ENCODE results near the gene ZNF570.

Gene ZNF570

DNA sequence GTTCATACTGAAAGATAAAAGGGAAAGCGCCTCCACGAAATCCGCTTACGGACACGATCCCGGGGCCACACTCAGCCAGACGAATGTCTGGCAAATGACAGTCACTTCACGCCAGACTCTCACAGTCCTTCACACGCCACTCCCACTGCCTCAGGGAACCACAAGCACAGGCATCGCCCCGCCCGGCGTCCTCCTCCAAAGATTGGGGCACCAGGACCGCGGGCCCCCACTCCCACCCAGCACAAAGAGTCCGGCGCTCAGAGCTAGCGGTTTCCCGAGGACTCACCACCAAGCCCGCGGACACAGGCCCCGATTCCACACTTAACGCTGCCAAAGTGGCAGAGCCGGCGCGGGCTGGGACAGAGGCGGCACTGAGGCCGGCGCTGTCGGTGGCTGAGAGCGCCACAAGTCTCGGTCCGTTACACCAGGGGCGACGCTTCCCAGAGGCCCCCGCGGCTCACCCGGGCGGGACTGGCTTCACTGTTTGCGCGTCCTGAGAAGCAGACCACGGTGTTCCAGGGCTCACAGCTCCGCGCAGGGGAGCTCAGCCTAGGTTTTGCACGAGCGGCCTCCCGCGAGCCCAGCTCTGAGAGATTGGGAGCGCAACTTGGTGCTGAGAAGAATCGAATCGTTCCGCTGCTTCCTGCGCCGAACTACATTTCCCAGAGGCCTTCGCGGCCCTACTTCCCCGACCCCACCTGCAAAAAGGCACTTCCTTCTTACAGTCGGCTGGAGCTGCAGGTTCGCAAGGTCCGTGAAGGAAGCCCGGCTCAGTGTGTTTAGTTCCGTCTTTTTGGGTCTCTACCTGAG, 2.2 kb upstream of the ZNF570 start, which contains the start of gene ZNF569:
TSS of gene ZNF569 (minus strand) at position 647 of the 810 bp plus-strand sequence. CDS start 22,523 bp downstream, outside the sequence.
- no peaks in the 10 kb centered on the region for H3K9me2 ChIP-seq (replicated peaks; ENCODE audit: insufficient read depth, low read length)
- TF ChIP-seq EZH2phosphoT487 (conservative IDR thresholded peaks at IDR 0.05; ENCODE audit: low read length) = no peak
- TF ChIP-seq, protein P1, sequence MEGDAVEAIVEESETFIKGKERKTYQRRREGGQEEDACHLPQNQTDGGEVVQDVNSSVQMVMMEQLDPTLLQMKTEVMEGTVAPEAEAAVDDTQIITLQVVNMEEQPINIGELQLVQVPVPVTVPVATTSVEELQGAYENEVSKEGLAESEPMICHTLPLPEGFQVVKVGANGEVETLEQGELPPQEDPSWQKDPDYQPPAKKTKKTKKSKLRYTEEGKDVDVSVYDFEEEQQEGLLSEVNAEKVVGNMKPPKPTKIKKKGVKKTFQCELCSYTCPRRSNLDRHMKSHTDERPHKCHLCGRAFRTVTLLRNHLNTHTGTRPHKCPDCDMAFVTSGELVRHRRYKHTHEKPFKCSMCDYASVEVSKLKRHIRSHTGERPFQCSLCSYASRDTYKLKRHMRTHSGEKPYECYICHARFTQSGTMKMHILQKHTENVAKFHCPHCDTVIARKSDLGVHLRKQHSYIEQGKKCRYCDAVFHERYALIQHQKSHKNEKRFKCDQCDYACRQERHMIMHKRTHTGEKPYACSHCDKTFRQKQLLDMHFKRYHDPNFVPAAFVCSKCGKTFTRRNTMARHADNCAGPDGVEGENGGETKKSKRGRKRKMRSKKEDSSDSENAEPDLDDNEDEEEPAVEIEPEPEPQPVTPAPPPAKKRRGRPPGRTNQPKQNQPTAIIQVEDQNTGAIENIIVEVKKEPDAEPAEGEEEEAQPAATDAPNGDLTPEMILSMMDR (IDR thresholded peaks at IDR 0.05; ENCODE audit: insufficient read depth, low read length, poor library complexity, severe bottlenecking) = no peak
- H3K9ac ChIP-seq (ENCODE audit: low read length) = peak within 1 kb of the TSS; percentile 76
- no peaks in the 10 kb centered on the region for H3K27me3 ChIP-seq (ENCODE audit: low read length)
- H3K4me3 ChIP-seq (ENCODE audit: insufficient read depth, low read length, poor library complexity, severe bottlenecking) = peak within 1 kb of the TSS; percentile 93
- H4K20me1 ChIP-seq (ENCODE audit: low read depth, low read length) = no peaks in the 10 kb centered on the region
- H3F3A ChIP-seq (ENCODE audit: insufficient read depth) = no peaks in the 10 kb centered on the region
- peaks cover 29% of the 10 kb centered on the region for H3K36me3 ChIP-seq (ENCODE audit: low read length)
- H3K9me3 ChIP-seq (ENCODE audit: insufficient read depth, low read length) = peaks cover 20% of the 10 kb centered on the region; the same call in 1 of the 2 replicates
- H2AFZ ChIP-seq (ENCODE audit: low read depth, low read length, severe bottlenecking) = peak within 1 kb of the TSS; percentile 93
- peak within 1 kb of the TSS; percentile 70 for H3K4me2 ChIP-seq (ENCODE audit: low read depth, low read length, poor library complexity, severe bottlenecking)
- H3K27ac ChIP-seq (ENCODE audit: low read depth, low read length) = peak within 1 kb of the TSS; percentile 86
- H3K79me2 ChIP-seq (ENCODE audit: insufficient read depth, low read length) = peaks cover 5% of the 10 kb centered on the region; the same call in 1 of the 2 replicates

DNA sequence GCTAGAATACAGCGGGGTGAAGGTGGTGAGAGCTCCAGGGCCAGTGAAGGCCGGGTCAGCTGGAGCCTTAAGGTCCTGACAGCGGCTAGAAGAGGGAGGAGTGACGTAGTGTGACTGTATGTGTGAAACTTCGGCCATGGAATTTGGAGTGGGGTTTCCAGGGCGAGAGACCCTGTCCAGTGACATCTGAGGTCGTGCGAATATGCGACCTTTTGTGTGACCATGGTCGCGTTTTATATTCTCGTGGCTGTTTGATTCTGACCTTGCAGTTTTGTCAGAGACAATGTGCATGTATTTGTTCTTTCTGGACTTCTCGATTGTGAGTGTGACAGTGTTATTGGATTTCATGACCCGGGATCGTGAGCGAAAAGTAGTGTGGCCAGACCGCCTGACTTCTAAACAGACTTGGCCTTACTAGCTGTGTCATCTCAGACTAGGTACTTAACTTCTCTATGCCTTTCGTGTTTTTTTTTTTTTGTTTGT, 1.5 kb upstream of the ZNF570 start:
- TF ChIP-seq EZH2phosphoT487 (conservative IDR thresholded peaks at IDR 0.05; ENCODE audit: low read length) = no peak
- TF ChIP-seq, protein P1 (IDR thresholded peaks at IDR 0.05; ENCODE audit: insufficient read depth, low read length, poor library complexity, severe bottlenecking) = no peak
- peak overlapping the region; percentile 86; the same call in 1 of the 2 replicates for H3K27ac ChIP-seq (ENCODE audit: low read depth, low read length)

DNA sequence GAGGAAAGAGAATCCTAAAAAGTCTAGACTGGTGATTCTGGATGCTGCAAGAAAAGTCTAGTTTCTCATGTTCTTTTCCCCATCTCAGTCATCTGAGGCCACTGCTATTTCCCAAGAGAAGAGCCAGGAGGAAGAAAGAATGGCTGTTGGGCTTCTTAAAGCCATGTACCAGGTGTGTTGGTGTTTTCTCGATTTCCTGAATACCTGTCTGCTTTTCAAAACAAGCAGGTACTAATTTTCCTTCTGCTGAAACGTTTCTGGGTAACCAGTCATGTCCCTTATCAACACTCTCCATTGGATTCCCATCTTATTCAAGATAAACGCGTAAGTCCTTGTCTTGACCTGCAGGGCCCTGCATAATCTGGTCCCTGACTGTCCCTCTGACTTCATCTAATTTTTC, 1.1 kb downstream of the ZNF570 start:
- H3K4me2 ChIP-seq (ENCODE audit: low read depth, low read length, poor library complexity, severe bottlenecking) = peak overlapping the region; percentile 52
- peaks cover 5% of the 10 kb centered on the region; the same call in 1 of the 2 replicates for H3K79me2 ChIP-seq (ENCODE audit: insufficient read depth, low read length)
- peaks cover 19% of the 10 kb centered on the region; the same call in 1 of the 2 replicates for H3K9me3 ChIP-seq (ENCODE audit: insufficient read depth, low read length)
- no peak for TF ChIP-seq EZH2phosphoT487 (conservative IDR thresholded peaks at IDR 0.05; ENCODE audit: low read length)
- TF ChIP-seq, protein P1 (IDR thresholded peaks at IDR 0.05; ENCODE audit: insufficient read depth, low read length, poor library complexity, severe bottlenecking) = no peak
- H3K27ac ChIP-seq (ENCODE audit: low read depth, low read length) = no peak overlapping the region
- no peaks in the 10 kb centered on the region for H3F3A ChIP-seq (ENCODE audit: insufficient read depth)
- no peaks in the 10 kb centered on the region for H3K9me2 ChIP-seq (replicated peaks; ENCODE audit: insufficient read depth, low read length)
- H3K9ac ChIP-seq (ENCODE audit: low read length) = peak overlapping the region; percentile 56; the same call in 1 of the 2 replicates
- peak overlapping the region; percentile 57 for H3K4me3 ChIP-seq (ENCODE audit: insufficient read depth, low read length, poor library complexity, severe bottlenecking)
- no peaks in the 10 kb centered on the region for H4K20me1 ChIP-seq (ENCODE audit: low read depth, low read length)
- H3K36me3 ChIP-seq (ENCODE audit: low read length) = peaks cover 7% of the 10 kb centered on the region
- no peak overlapping the region for H2AFZ ChIP-seq (ENCODE audit: low read depth, low read length, severe bottlenecking)
- H3K27me3 ChIP-seq (ENCODE audit: low read length) = no peaks in the 10 kb centered on the region

More for the DNA sequence above, 1.5 kb upstream of the ZNF570 start:
- Histone ChIP-seq H3K9ac (ENCODE audit: low read length) (peak overlapping the region; percentile 76), H3K9me3 (ENCODE audit: insufficient read depth, low read length) (peaks cover 20% of the 10 kb centered on the region; the same call in 1 of the 2 replicates), H4K20me1 (ENCODE audit: low read depth, low read length) (no peaks in the 10 kb centered on the region), H3K4me3 (ENCODE audit: insufficient read depth, low read length, poor library complexity, severe bottlenecking) (peak overlapping the region; percentile 93), H3K9me2 (replicated peaks; ENCODE audit: insufficient read depth, low read length) (no peaks in the 10 kb centered on the region), H3K27me3 (ENCODE audit: low read length) (no peaks in the 10 kb centered on the region), H2AFZ (ENCODE audit: low read depth, low read length, severe bottlenecking) (peak overlapping the region; percentile 93), H3K4me2 (ENCODE audit: low read depth, low read length, poor library complexity, severe bottlenecking) (peak overlapping the region; percentile 70), H3K79me2 (ENCODE audit: insufficient read depth, low read length) (peaks cover 5% of the 10 kb centered on the region; the same call in 1 of the 2 replicates), H3K36me3 (ENCODE audit: low read length) (peaks cover 26% of the 10 kb centered on the region), H3F3A (ENCODE audit: insufficient read depth) (no peaks in the 10 kb centered on the region)

Data from SU-DHL-6 (cell line).